ENCODE data around the gene GPRIN3.

GPRIN3 gene

GRCh38 chr4:89324671-89325070, 17.1 kb upstream of the GPRIN3 start:
- TF ChIP-seq EZH2 (IDR thresholded peaks at IDR 0.05; ENCODE audit: borderline replicate concordance, low read depth, low read length, severe bottlenecking): no peak
- TF ChIP-seq CTCF (IDR thresholded peaks at IDR 0.05; ENCODE audit: borderline replicate concordance, extremely low read depth, low read length, poor library complexity, severe bottlenecking): no peak
- no peaks in the 10 kb centered on the region for H3K9me3 ChIP-seq (ENCODE audit: insufficient read depth, low read length, severe bottlenecking)
- no peaks in the 10 kb centered on the region for H3K4me1 ChIP-seq (ENCODE audit: insufficient read depth, low read length)
- H3K27me3 ChIP-seq (ENCODE audit: insufficient read depth, low read length, poor library complexity): no peaks in the 10 kb centered on the region
- no peak overlapping the region for H3K4me3 ChIP-seq (ENCODE audit: low read depth in 1 of 2, low read length in 2 of 2)
- DNase-seq (no peak), ATAC-seq (ENCODE audit: insufficient read depth, low read depth) (no peak)
- no peak overlapping the region for H3K9ac ChIP-seq (ENCODE audit: low read depth, low read length)
- H3K27ac ChIP-seq (ENCODE audit: low read length): no peak overlapping the region
- H3K4me2 ChIP-seq (ENCODE audit: insufficient read depth, low read length): no peak overlapping the region
- H2AFZ ChIP-seq (ENCODE audit: low read depth, low read length): no peak overlapping the region
- H3K79me2 ChIP-seq (ENCODE audit: insufficient read depth, low read length): no peaks in the 10 kb centered on the region
- no peaks in the 10 kb centered on the region for H4K20me1 ChIP-seq (ENCODE audit: insufficient read depth, low read length)
- no peaks in the 10 kb centered on the region for H3K36me3 ChIP-seq (ENCODE audit: insufficient read depth, low read length)

GRCh38 chr4:89322671-89323070, 15.1 kb upstream of the GPRIN3 start:
- no peak for ATAC-seq (ENCODE audit: insufficient read depth, low read depth)
- no peaks in the 10 kb centered on the region for H3K9me3 ChIP-seq (ENCODE audit: insufficient read depth, low read length, severe bottlenecking)

GRCh38 chr4:89319756-89320155, 12.2 kb upstream of the GPRIN3 start:
- H3K27ac ChIP-seq (ENCODE audit: low read length): no peak overlapping the region
- no peak for DNase-seq
- TF ChIP-seq EZH2 (IDR thresholded peaks at IDR 0.05; ENCODE audit: borderline replicate concordance, low read depth, low read length, severe bottlenecking) (no peak), CTCF (IDR thresholded peaks at IDR 0.05; ENCODE audit: borderline replicate concordance, extremely low read depth, low read length, poor library complexity, severe bottlenecking) (no peak)

More at GRCh38 chr4:89322671-89323070, 15.1 kb upstream of the GPRIN3 start:
- no peak overlapping the region for H2AFZ ChIP-seq (ENCODE audit: low read depth, low read length)
- H3K36me3 ChIP-seq (ENCODE audit: insufficient read depth, low read length): no peaks in the 10 kb centered on the region
- H3K79me2 ChIP-seq (ENCODE audit: insufficient read depth, low read length): no peaks in the 10 kb centered on the region
- no peak overlapping the region for H3K9ac ChIP-seq (ENCODE audit: low read depth, low read length)
- no peak for TF ChIP-seq EZH2 (IDR thresholded peaks at IDR 0.05; ENCODE audit: borderline replicate concordance, low read depth, low read length, severe bottlenecking)
- no peak for TF ChIP-seq CTCF (IDR thresholded peaks at IDR 0.05; ENCODE audit: borderline replicate concordance, extremely low read depth, low read length, poor library complexity, severe bottlenecking)
- H3K27ac ChIP-seq (ENCODE audit: low read length): no peak overlapping the region
- H3K4me2 ChIP-seq (ENCODE audit: insufficient read depth, low read length): no peak overlapping the region
- H3K27me3 ChIP-seq (ENCODE audit: insufficient read depth, low read length, poor library complexity): no peaks in the 10 kb centered on the region
- no peak for DNase-seq
- no peak overlapping the region for H3K4me3 ChIP-seq (ENCODE audit: low read depth in 1 of 2, low read length in 2 of 2)
- no peaks in the 10 kb centered on the region for H4K20me1 ChIP-seq (ENCODE audit: insufficient read depth, low read length)
- H3K4me1 ChIP-seq (ENCODE audit: insufficient read depth, low read length): no peaks in the 10 kb centered on the region; the same call in 1 of the 2 replicates

GRCh38 chr4:89316931-89317366, 9.3 kb upstream of the GPRIN3 start:
- Histone ChIP-seq H2AFZ (ENCODE audit: low read depth, low read length) (peak overlapping the region; percentile 13; the same call in 1 of the 2 replicates), H3K4me1 (ENCODE audit: insufficient read depth, low read length) (peaks cover 11% of the 10 kb centered on the region), H3K4me2 (ENCODE audit: insufficient read depth, low read length) (no peak overlapping the region), H3K9ac (ENCODE audit: low read depth, low read length) (no peak overlapping the region), H4K20me1 (ENCODE audit: insufficient read depth, low read length) (no peaks in the 10 kb centered on the region), H3K4me3 (ENCODE audit: low read depth in 1 of 2, low read length in 2 of 2) (no peak overlapping the region), H3K79me2 (ENCODE audit: insufficient read depth, low read length) (no peaks in the 10 kb centered on the region), H3K27me3 (ENCODE audit: insufficient read depth, low read length, poor library complexity) (no peaks in the 10 kb centered on the region), H3K9me3 (ENCODE audit: insufficient read depth, low read length, severe bottlenecking) (no peaks in the 10 kb centered on the region), H3K27ac (ENCODE audit: low read length) (no peak overlapping the region), H3K36me3 (ENCODE audit: insufficient read depth, low read length) (no peaks in the 10 kb centered on the region)
- no peak for TF ChIP-seq CTCF (IDR thresholded peaks at IDR 0.05; ENCODE audit: borderline replicate concordance, extremely low read depth, low read length, poor library complexity, severe bottlenecking)
- no peak for TF ChIP-seq EZH2 (IDR thresholded peaks at IDR 0.05; ENCODE audit: borderline replicate concordance, low read depth, low read length, severe bottlenecking)
- DNase-seq (no peak), ATAC-seq (ENCODE audit: insufficient read depth, low read depth) (peak; percentile 80)

More at GRCh38 chr4:89319756-89320155, 12.2 kb upstream of the GPRIN3 start:
- Histone ChIP-seq H3K4me2 (ENCODE audit: insufficient read depth, low read length) (no peak overlapping the region), H4K20me1 (ENCODE audit: insufficient read depth, low read length) (no peaks in the 10 kb centered on the region), H3K36me3 (ENCODE audit: insufficient read depth, low read length) (no peaks in the 10 kb centered on the region), H2AFZ (ENCODE audit: low read depth, low read length) (no peak overlapping the region), H3K79me2 (ENCODE audit: insufficient read depth, low read length) (no peaks in the 10 kb centered on the region), H3K4me3 (ENCODE audit: low read depth in 1 of 2, low read length in 2 of 2) (no peak overlapping the region), H3K9ac (ENCODE audit: low read depth, low read length) (no peak overlapping the region), H3K9me3 (ENCODE audit: insufficient read depth, low read length, severe bottlenecking) (no peaks in the 10 kb centered on the region), H3K4me1 (ENCODE audit: insufficient read depth, low read length) (peaks cover 11% of the 10 kb centered on the region), H3K27me3 (ENCODE audit: insufficient read depth, low read length, poor library complexity) (no peaks in the 10 kb centered on the region)
- ATAC-seq (ENCODE audit: insufficient read depth, low read depth): no peak

Data from DND-41 (cell line).